Ovary (tissue), 3 donors: ENCODE results near the gene FANK1.

ENCODE experiments used
- EP300 ChIP-seq: sonication (generic); formaldehyde crosslinking; IDR thresholded peaks from one replicate; pipeline ENCODE4 v1.6.1; 2017; ENCODE audit warnings: antibody characterized with exemption
- TF ChIP-seq, protein P1 (sequence below), 3 donors: fragments of 450-650 bp in 2 of 3; fragments of 200-600 bp in 1 of 3; IDR thresholded peaks; one replicate each; pipeline versions ENCODE4 v1.5.1 to v1.8.0; 2016 to 2022; ENCODE audit warnings: antibody characterized with exemption in 3 of 3, mild to moderate bottlenecking in 1 of 3
- donor health status: DM: no; HTN: no; CAD: no.

DNA sequence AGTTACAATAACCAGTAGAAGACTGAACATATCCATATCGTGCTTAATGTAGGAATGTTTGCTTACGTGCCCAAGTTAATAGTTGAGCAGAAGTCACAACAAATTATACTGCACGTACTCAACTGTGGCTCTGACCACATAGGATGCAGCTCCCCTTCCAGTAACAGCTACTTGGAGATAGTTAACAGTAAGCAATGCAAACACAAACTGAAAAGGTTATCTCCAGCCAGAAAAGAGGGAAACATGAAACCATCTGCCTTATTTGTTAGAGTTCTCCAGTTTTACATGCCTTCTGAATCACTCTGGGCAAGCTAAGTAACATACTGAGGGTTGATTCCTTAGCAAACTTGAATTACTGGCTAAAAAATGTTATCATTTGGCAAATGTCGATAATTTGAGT is 25.0 kb upstream of the FANK1 start:
- TF ChIP-seq, protein P1, sequence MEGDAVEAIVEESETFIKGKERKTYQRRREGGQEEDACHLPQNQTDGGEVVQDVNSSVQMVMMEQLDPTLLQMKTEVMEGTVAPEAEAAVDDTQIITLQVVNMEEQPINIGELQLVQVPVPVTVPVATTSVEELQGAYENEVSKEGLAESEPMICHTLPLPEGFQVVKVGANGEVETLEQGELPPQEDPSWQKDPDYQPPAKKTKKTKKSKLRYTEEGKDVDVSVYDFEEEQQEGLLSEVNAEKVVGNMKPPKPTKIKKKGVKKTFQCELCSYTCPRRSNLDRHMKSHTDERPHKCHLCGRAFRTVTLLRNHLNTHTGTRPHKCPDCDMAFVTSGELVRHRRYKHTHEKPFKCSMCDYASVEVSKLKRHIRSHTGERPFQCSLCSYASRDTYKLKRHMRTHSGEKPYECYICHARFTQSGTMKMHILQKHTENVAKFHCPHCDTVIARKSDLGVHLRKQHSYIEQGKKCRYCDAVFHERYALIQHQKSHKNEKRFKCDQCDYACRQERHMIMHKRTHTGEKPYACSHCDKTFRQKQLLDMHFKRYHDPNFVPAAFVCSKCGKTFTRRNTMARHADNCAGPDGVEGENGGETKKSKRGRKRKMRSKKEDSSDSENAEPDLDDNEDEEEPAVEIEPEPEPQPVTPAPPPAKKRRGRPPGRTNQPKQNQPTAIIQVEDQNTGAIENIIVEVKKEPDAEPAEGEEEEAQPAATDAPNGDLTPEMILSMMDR (IDR thresholded peaks at IDR 0.05) = no peak
- no peak for TF ChIP-seq EP300
